Lower leg skin (tissue), 3 donors: ENCODE results near the gene TBC1D8.

Experiments
- CTCF ChIP-seq, 3 donors: fragments of 450-650 bp; IDR thresholded peaks; one replicate each; pipeline ENCODE4 v1.5.1; 2016; ENCODE audit warnings: antibody characterized with exemption in 3 of 3, mild to moderate bottlenecking in 3 of 3, moderate library complexity in 2 of 3
- POLR2A ChIP-seq, 2 donors: fragments of 450-650 bp; IDR thresholded peaks; one replicate each; pipeline ENCODE4 v1.6.1; 2016 to 2017; ENCODE audit warnings: antibody characterized with exemption in 2 of 2, mild to moderate bottlenecking in 1 of 2, moderate library complexity in 1 of 2

GRCh38 chr2:101179982-101180381 lies 28.8 kb upstream of the TBC1D8 start:
- TF ChIP-seq CTCF (IDR thresholded peaks at IDR 0.05) (no peak), POLR2A (IDR thresholded peaks at IDR 0.05) (no peak)
